Pulmonary artery endothelial cell (primary cell): ENCODE data around the gene MC4R. TPM values are rescaled to one million over a fixed set of nuclear protein-coding genes. Genes with fewer than 3 reads are reported as not detected.

Source experiments
- DNase-seq: peaks from one replicate; pipeline ENCODE4 v3.0.0-alpha.2; 2011; ENCODE audit warnings: low read depth, low spot score
- total RNA-seq: library from RNA; depleted of rRNA; stranded (reverse); fragments of >200 nt; gene quantifications from 2 replicates; pipeline ENCODE4 v1.2.3, GENCODE V29; 2014

The MC4R gene
- total RNA-seq, 1 donor from 2014 or later, result not detected

DNA sequence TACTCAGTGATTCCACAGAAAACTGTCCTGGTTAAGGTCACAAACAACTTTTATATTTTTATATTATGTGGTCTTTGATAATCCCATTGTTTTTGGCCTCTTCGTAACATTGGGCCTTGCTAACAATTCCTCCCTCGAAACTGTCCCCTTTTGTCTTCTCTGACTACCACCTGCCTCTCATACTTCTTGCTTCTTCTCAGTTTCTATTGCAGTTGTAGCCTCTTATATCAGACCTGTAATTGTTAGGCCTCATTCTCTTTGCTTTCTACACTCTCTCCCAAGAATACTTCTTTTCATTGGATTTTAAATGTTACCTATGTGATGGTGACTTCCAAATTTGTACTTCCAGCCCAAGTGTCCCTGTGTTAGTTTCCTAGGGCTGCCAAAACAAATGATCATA lies 44.7 kb downstream of the MC4R start:
- DNase-seq, result no peak

GRCh38 chr18:60322591-60322990 lies 50.0 kb downstream of the MC4R start:
- no peak for DNase-seq
